COLO668 (cell line): Measurements from ENCODE around the gene CAPN8.
A peak's percentile ranks its signal among the peaks of the same experiment; 100 is the strongest.
"Not testable (repeated sequence)": the region's sequence is repeated elsewhere in the genome, so short reads cannot be mapped to it uniquely, and the experiment has no call there.

Experiments
- DNase-seq: peaks from one replicate; lab custom pipeline; 2025; ENCODE audit not compliant: unreplicated experiment; lab: John Stamatoyannopoulos, UW

Gene CAPN8

GRCh38 chr1:223534677-223535076, 130.8 kb downstream of the CAPN8 start:
- no peak for DNase-seq

GRCh38 chr1:223533708-223534107, 131.8 kb downstream of the CAPN8 start:
- DNase-seq, result no peak

GRCh38 chr1:223531742-223532341, 133.7 kb downstream of the CAPN8 start:
- peak; percentile 62 for DNase-seq

- no peak for DNase-seq
Observed at GRCh38 chr1:223525957-223526356, 139.5 kb downstream of the CAPN8 start.

GRCh38 chr1:223525546-223525945, 140.0 kb downstream of the CAPN8 start:
- no peak for DNase-seq

- no peak for DNase-seq
Observed at GRCh38 chr1:223524930-223525451, 140.5 kb downstream of the CAPN8 start.

GRCh38 chr1:223521150-223521549, 144.4 kb downstream of the CAPN8 start:
- no peak for DNase-seq

GRCh38 chr1:223520200-223520599, 145.3 kb downstream of the CAPN8 start:
- DNase-seq, result no peak

- no peak for DNase-seq
Observed at GRCh38 chr1:223519116-223519515, 146.4 kb downstream of the CAPN8 start.

- DNase-seq, result not testable (repeated sequence)
Observed at GRCh38 chr1:223518553-223518952, 146.9 kb downstream of the CAPN8 start.

GRCh38 chr1:223515926-223516325, 149.6 kb downstream of the CAPN8 start:
- DNase-seq, result no peak

GRCh38 chr1:223515421-223515820, 150.1 kb downstream of the CAPN8 start:
- DNase-seq, result no peak

GRCh38 chr1:223514644-223515043, 150.9 kb downstream of the CAPN8 start:
- no peak for DNase-seq

GRCh38 chr1:223513309-223513708, 152.2 kb downstream of the CAPN8 start:
- DNase-seq, result peak; percentile 54

GRCh38 chr1:223512057-223512456, 153.4 kb downstream of the CAPN8 start:
- DNase-seq, result no peak

GRCh38 chr1:223508796-223509195, 156.7 kb downstream of the CAPN8 start:
- DNase-seq, result no peak

GRCh38 chr1:223504741-223505140, 160.8 kb downstream of the CAPN8 start:
- no peak for DNase-seq

- no peak for DNase-seq
Observed at GRCh38 chr1:223503348-223503747, 162.2 kb downstream of the CAPN8 start.

GRCh38 chr1:223500560-223501425, 164.7 kb downstream of the CAPN8 start:
- DNase-seq, result no peak

GRCh38 chr1:223496883-223497282, 168.6 kb downstream of the CAPN8 start:
- DNase-seq, result no peak

GRCh38 chr1:223494926-223495645, 170.4 kb downstream of the CAPN8 start:
- no peak for DNase-seq

- no peak for DNase-seq
Observed at GRCh38 chr1:223492044-223492443, 173.5 kb downstream of the CAPN8 start.
